HG02884 (cell line): ENCODE measurements around the gene SPACA7.

Experiments used
- ATAC-seq: cut with Tn5 transposase; IDR thresholded peaks from one replicate; pipeline ENCODE4 v1.9.1; 2021; ENCODE audit warnings: mild to moderate bottlenecking, moderate library complexity; ENCODE audit not compliant: unreplicated experiment

The SPACA7 gene, protein sequence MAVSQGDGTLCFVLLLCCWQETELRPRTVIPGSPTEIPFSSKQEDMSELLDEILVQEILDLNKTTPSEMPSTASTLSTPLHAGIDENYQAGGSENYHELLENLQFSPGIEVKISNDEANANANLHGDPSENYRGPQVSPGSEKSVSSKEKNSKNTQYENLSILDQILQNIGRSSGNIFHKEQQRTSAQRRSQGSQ

DNA sequence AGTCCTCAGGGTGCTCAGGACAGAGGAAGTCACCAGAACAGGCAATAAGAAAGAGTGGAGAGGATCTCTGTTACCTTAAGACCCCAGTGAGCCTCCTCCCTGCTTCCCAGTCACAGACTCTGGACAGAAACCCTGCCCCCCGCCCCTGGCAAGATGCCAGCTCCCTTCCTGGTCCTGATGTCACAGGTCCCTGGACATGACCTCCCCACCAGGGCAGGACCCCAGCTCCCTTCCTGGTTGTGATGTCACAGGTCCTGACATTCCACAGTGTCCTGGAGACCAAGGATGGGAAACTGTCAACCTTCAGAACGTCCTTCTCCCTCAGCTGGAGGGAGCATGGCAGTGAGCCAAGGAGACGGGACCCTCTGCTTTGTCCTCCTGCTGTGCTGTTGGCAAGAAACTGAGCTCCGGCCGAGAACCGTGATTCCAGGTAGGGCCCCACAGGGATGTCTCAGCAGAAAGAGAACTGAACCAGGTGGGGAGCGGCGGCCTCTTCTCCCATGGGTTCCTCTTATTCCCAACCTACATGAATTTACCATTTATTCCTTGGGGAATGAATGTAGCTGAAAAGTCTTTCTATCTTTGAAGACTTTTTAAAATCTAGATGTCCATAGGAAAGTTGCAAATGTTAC is at the start of gene SPACA7:
TSS of gene SPACA7 (plus strand) at position 306 of the 632 bp plus-strand sequence. CDS start at position 337, 31 bp downstream.
- ATAC-seq, result no peak

DNA sequence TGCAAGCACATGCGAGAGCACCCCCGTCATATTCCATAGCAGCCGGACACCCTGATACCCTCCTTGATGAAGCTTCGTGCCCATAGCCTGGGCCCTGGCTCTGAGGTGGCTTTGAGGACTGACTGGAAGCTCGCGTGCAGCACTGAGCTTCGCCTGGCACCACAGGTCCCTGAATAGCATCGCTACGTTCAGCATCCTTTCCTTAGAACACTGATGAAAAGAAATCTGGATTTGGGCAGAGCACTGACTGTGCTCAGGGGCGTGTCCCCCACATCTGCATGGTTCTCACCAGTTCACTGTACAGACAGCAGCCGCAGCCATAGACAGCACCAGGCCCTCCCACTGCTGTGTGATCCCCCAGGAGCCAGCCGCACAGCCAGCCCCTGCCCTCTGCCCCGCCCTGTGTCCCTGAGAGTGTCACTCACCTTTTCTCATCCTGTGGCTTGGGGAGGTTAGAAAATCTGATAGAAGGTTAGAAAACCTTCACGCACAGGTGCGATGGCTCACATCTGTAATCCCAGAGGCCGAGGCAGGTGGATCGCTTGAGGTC is 49.3 kb upstream of the SPACA7 start:
- ATAC-seq, result no peak

DNA sequence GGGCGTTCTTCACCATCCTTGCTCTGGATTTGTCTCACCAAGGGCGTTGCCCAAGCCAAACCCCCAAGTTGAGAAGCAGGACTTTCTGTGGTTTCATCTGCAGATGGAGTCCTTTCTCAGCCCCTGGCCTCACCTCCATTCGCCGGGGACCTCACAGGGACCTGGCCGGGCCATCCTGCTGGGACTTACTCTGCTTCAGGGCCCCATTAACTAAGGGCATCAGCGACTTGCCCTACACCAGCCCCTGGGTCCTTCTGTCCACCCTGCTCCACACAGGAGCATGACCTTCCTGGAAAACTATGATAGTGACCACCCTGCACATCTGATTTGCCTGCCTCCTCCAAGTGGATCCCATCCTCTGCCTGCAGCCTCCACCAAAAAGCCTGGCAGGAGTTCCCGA is 47.2 kb upstream of the SPACA7 start:
- no peak for ATAC-seq

DNA sequence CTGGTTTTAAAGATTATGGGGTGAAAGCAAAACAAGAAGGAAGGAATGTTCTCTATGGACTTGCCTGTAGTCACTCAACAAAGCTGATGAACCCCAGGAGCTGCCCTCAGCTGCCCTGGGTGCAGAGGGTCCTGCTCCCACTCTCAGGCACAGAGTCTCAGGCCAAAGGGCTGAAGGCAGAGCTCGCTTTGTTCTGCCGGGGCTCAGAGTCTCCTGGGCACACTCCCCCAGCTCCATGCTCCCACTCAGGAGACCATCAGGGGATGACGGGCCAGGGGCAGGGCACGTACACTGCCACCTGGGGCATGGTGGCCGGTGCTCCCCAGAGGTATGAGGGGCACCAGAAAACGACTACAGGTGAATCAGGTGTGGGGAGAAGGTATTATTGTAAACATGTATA is 46.8 kb upstream of the SPACA7 start:
- no peak for ATAC-seq

DNA sequence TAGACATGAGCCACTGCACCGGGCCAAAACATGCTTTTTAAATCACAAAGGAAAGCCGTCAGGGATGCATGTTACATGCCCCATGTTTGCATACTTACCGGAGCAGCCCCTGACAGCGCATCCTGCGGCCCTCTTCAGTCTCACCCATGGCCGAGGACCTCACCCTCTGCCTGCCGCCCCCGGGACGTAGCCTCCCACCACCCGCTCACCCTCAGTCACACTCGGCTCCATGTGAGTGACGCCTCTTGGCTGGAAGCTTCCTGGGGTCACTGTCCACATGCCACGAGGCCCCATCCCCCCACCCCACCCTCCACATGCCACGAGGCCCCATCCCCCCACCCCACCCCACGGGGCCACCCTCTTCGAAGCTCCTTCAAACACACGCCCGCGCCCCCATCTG is 46.1 kb upstream of the SPACA7 start:
- ATAC-seq, result no peak

DNA sequence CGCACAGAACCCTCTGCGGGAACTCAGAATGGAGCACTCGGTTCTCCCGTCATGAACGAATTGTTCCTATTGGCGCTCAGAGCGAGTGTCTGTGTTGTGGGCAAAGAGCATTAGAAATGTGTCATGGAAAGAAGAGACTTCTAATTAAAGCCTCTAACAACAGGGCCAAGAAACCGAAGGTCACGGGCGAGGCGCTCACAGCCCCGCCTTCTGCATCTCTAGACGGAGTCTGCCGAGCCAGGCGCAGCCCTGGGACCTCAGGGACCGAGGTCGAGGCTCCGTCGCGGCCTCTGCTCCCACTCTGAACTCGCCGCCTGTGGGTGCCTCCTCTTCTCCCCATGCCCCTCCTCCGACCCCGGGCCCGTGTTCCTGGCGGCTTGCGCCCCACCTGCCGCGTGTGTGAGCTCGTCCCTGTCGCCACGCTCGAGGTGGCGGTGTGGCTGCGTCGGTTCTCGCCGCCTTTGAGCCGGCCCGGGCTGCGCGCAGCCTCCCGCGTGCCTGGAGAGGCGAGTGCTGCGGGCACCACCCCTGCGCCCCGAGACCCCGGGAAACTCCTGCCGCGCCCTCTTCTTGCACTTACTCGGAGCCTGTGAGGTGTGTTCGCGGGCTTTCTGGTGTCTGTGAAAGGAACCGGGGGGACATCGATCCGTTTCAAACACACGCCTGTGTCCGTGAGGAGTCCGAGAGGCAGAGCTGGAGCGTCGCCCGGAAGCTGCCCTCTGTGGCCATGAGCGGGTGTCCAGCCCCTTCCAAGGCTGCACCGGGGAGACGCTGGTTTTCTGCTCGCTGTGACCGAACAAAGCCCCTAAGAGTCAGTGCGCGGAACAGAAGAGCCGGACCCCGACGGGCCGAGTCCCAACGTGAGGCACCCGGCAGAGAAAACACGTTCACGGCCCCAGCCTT is 45.4 kb upstream of the SPACA7 start:
- no peak for ATAC-seq

DNA sequence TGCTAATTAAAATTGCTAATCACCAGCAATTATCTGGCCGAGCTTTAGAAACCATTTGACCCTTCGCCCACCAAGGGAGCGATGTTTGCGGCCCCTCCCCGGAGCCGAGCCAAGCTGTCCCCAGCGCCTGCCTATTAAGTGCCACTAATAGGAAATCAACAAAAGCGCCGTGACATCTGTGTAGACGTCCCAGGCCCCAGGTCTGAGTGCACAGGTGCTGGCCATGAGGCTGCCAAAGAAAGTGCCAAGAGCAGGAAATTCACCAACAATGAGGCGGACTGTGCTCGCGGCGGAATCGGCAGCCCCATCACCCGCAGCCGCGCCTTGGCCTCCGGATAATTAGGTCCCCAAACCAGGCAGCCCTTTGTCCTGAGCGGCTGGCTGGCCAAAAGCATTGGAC is 44.5 kb upstream of the SPACA7 start:
- ATAC-seq, result no peak

DNA sequence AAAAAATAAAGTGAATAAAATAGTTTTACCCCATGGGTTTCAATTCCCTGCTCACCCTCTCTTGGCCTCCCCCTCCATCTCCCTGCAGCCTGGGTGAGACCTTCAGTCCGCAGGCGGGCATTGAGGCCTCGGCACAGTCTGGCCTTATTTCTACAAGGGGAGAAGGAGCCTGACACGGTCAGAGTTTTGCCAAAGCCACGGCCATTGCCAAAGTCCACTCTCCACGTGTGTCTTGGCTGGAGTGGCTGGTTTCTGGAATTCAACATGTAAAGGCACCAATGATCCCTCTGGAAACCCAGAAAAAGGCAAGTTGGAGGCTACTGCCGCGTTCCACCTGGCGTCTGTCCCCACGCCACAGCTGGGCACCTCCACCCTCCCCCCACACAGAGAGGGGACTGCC is 43.4 kb upstream of the SPACA7 start:
- ATAC-seq, result no peak

DNA sequence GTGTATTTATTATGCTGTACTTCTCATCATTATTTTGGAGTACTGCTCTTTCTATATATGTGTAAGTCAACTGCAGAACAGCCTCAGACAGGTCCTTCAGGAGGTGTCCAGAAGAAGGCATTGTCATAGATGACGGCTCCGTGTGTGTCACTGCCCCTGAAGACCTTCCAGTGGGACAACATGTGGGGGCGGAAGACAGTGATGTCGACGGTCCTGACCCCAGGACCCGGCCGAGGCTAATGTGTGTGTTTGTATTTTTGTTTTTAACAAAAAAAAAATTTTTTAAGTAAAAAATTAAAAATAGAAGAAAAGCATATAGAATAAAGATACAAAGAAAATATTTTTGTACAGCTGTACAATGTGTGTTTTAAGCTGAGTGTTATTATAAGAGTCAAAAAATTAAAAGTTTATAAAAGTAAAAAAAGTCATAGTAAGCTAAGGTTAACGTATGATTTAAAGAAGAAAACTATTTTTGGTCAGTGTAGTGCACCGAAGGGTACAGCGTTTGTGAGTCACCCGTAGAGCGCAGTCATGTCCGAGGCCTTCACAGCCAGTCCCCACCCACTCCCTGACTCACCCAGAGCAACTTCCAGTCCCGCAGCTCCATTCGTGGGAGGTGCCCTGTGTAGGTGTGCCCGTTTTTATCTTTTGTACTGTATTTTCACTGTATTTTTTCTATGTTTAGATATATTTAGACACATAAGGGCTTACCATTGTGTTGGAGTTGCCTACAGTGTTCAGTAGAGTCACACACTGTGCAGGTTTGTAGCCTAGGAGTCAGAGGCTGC is 42.2 kb upstream of the SPACA7 start:
- no peak for ATAC-seq

DNA sequence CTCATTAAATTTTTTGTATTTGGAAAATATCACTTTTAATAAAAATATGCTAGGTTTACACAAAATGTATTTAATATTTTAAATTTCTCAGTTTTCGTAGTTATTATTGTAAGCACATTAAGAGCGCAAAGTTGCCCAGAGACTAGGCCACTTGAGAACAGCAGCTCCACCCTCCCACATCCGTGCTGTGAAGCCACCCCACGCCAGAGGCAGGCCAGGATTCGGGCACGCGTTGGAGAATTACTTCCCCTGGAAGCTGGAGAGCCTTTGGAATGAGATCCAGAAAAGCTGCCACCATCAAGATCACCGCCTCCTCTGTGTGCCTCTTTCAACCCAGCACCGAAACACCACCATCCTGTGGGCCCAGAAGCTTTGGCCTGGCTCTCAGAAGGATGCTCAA is 41.0 kb upstream of the SPACA7 start:
- ATAC-seq, result no peak

DNA sequence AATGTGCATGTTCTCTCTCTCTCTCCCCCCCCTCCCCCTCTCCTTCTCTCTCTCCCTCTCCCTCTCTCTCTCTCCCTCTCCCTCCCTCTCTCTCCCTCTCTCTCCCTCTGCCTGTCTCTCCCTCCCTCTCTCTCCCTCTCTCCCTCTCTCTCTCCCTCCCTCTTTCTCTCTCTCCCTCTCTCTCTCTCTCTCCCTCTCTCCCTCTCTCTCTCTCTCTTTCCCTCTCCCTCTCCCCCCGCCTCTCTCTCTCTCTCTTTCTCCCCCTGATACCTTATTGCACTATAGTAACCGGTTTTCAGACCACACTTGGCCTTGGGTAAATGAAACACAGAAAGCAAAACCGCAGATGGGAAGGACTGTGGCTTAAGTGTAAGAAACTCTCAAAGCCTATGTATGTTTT is 34.7 kb upstream of the SPACA7 start:
- ATAC-seq, result no peak

DNA sequence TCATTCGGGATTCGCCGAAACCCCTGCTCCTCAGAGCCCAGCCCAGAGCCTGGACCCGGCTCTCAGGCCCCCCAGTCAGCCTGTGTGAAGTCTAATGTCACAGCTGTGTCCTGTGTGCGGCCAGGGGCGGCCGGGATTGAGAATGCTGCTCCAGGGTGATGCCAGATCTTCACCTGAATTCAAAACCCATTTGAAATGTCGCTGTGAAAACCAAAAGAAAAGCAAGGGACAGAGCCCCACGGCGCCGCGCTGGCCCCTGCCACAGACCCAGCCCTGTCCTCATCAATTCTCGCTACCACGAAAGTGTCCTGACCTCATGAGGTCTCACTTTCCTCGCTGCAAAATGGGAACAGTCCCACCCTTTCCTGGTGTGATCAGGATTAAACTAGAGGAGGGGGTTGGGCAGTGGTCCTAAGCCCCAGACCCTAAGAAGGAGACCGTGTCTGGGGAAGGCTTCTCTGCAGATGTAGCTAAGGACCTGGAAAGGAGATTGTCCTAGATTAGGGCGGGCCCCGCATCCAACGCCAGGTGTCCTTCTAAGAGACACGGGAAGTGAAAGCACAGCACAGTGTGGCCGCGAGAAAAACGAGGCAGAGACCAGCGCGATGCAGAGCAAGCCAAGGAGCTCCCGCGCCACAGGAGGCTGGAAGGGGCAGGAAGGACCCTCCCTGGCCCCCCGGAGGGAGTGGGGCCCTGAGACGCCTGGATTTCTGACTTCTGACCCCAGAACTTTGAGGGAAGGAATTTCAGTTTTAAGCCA is 34.0 kb upstream of the SPACA7 start:
- ATAC-seq, result no peak

DNA sequence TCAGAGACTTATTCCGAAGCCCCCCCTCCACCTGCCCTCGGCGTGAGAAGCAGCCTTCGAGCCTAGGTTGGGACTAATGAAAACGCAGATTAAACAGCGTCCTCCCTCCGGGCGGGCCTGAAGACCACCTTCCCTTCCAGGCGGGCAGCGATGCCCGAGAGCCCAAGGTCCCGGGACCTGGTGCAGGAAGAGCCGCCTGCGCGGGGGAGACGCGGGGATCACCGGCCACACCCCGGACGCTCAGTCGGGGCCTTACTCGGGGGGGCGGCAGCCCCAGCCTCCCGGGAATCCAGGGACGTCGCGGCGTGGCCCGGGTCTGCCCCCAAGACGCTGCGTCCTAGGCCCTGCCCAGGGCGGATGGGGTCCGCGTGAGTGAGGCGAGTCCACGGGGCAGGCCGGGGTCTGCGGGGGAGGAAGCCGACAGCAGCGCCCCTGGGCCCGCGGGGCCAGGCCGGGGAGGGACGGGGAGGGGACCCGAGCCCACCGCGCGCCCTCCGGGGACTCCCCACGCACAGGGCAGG is 33.3 kb upstream of the SPACA7 start:
- ATAC-seq, result no peak

DNA sequence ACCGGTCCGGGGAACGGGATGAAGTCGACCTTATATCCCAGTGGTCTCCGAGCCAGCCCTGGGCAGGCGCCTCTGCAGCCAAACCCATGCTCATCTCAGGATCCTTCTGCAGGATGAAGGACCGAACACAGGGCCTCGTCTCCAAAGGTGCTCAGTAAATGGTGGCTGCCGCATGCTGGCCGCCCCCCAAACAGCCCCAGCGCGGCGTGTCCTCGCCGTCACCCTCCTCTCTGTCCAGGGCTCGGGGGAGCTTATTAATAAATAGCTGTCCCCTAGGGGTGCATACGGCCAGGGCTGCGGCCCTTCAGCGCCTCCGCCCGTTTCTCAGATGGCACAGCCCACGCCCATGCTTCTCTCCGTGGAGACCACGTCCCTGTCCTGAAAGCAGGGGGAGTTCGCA is 32.6 kb upstream of the SPACA7 start:
- no peak for ATAC-seq

DNA sequence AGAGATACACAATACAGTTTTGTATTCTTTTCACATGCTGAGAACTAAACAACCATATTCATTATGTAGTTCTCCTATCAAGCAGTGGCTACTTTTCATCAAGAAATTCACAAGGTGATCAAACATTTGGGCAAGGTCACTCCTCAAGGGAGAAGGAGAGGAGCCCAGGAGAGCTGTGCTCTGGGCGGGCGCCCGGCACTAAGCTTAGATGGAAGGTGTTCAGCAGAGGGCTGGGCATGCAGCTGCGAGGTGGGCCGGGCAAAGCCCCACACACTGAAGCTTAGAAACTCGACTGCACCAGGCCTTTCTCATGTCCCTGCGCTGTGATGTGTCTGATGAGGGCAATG is 30.4 kb upstream of the SPACA7 start:
- ATAC-seq, result no peak

DNA sequence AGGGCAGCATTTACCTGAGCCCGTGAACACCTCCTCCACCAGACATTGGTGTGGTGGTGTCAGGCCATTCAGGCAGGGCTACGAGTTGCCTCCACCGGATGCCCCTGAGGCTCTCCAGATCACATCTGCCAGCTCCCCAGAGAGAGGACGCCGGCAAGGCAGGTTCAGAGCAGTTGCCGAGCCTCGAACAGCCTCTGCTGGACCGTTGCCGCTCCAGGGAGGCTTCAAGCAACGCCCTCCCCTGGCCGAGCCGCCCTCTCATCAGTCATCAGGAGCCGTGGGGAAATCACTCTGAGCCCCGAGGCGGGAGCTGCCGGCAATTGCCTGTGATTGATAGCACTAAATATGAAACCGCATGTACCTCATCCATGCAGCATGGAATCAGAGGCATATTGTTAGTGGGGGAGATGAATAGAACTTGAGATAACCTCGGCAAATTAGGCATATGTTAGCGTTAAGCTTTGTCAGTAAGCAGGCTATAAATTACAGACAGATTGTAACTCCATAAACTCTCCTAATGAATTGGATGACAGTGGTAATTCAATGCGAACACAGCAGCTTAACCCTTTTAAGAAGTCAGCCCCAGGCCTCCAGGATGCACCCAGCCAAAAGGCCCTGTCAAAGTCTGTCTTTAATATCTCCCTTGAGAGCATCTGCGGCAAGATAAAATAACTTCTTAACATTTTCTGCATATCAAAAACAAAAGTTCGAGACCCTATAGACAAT is 29.8 kb upstream of the SPACA7 start:
- ATAC-seq, result no peak

DNA sequence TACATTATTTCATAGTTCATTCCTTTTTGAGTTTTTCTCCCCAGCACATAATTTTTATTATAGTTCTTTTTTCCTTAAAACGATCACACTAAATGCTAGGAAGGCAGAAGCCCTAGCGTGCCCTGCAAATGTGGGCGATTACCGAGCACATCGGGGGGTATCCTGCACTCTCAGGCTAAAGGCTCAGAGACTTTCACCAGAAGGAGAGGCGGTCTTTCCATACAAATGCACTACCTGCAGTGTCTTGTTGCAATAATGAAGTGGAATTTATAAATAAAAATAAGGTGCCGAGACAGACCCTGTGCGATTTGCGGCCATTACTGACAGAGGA is 29.3 kb upstream of the SPACA7 start:
- ATAC-seq, result no peak

DNA sequence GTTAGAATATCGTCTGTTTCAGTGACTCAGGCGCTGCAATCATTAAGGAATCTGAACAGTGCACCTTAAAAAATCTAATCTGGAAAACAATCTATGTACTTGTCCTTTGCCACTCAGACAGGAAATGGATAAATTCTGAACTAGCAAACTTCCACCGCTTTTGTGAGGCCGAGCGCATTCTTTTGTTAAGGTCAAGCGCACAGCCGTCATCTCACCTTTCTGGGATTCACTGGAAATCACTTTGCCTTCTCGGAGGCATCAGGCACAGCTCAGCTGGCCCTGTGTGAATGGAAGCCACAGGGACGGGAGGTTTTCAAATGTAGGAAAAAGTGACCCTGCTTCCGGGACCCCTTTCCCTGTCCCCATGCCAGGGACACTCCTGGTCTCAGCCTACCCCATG is 28.2 kb upstream of the SPACA7 start:
- ATAC-seq, result no peak

DNA sequence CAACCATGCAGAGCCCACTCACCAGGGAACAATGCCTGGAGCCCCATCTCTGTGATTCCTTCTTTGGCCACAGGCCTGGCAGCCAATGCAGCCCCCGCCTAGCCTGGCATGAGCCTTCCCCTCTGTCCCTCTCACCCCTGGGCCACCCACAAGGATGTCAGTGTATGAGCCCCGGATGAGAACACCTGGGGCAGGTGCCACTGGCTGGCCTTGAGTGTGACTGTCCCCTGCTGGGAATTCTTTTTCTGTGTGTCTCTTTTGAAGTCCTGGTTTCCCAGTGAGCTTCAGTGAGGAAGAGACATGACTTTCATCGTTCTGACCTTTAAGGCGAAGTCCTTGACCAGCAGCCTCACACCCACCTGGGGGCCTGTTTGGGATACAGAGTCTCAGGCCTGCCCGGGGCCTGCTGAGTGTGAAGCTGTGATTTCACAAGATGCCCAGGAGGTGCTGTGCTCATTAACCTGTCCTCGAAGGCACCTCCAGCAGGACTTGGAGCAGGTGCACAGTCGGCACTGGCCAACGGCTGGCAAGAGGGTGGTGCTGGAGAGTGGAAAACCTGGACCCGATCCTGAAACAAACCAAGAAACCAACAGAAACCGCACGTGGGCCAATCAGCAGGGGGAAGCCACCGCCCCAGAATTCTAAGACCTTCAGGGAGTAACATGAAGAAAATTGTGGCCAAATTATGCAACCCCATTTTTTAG is 27.4 kb upstream of the SPACA7 start:
- ATAC-seq, result no peak
